Left ventricle myocardium superior (tissue), 1 donor: ENCODE measurements around the gene CFAP299. TPM values are rescaled to one million over a fixed set of nuclear protein-coding genes. Genes with fewer than 3 reads are reported as not detected.

ENCODE experiments used
- ATAC-seq: fragments of 200-7000 bp; cut with Tn5 transposase; one replicate; pipeline ENCODE4 v1.9.1; 2020; ENCODE audit warnings: mild to moderate bottlenecking, moderate library complexity
- DNase-seq: peaks from one replicate; pipeline ENCODE4 v3.0.0-alpha.2; 2020
- intact Hi-C: fragments of 100-400 bp; cut with micrococcal nuclease; formaldehyde crosslinking; loops from one replicate; pipeline ENCODE4 v1.11.0; 2022
- total RNA-seq: library from RNA; stranded (reverse); fragmentation: NEBNext Ultra II Directional; extraction: Animal tissue kit (Norgen Biotek cat#: 25700); gene quantifications from one replicate; pipeline ENCODE4 v1.2.1, GENCODE V29; 2021
- donor health status: DM: no; HTN: yes; CAD: no; lungs with severe emphysema.

CFAP299 gene
- total RNA-seq, 1 donor from 2014 or later, result not detected

DNA sequence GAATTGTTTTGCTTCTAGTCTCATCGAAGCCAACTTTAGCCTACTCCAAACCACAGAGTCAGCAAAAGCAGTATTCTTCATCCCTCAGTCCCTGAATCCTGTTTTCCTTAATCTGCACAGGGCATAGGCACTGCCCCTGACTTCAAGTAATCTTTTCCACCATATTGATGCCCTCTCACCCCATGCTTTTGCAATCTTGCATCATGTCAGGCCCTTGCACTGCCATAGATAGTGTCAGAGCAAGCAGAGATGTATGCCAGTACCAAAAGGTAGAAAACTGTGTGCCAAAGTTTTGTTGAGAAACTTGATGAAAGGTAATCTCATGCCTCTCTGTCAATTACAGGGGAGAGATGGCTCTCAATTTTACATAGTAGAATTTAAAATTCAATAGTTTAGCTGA lies 131.1 kb downstream of the CFAP299 start:
- no peak for ATAC-seq
- intact Hi-C loops, result no loop called here

DNA sequence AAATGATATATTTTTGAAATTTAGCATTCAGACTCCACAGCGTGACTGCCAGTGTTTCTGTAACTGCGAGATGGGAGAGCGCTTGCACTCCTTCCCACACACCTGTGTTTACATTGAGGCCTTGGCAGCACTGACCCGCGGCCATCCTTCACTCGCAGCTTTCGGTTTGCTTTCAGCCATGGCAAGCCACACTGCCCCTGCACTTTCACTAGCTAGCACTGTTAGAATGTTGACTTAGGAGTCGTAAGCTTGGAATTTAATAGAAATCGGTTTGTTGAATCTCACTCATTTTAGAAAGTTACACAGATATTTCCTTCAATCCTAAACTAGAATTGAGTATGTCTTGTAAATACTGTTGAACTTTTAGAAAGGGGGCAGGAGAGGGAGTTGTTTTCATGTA lies 136.2 kb downstream of the CFAP299 start:
- no peak for ATAC-seq
- intact Hi-C loops, result no loop called here

More for the DNA sequence above, 131.1 kb downstream of the CFAP299 start:
- DNase-seq, result no peak

DNA sequence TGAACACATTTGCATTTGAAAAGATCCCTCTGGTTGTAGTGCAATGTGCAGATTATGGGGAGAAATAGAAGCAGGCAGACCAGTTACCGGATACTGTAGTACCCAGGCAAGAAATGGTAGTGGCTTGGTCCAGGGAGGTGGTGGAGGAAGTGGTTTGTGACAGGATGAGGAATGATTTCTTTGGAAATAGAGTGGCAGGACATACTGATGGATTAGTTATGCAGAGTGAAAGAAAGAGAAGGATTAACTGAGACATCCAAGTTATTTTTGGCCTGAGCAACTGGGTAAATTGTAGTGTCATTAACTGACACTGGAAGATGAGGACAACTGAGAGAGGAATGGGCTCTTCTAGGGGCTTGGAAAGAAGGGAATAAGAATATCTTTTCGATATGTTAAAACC lies 139.7 kb downstream of the CFAP299 start:
- ATAC-seq (no peak), DNase-seq (no peak)
- intact Hi-C loops, result no loop called here

More for the DNA sequence above, 136.2 kb downstream of the CFAP299 start:
- DNase-seq, result no peak

DNA sequence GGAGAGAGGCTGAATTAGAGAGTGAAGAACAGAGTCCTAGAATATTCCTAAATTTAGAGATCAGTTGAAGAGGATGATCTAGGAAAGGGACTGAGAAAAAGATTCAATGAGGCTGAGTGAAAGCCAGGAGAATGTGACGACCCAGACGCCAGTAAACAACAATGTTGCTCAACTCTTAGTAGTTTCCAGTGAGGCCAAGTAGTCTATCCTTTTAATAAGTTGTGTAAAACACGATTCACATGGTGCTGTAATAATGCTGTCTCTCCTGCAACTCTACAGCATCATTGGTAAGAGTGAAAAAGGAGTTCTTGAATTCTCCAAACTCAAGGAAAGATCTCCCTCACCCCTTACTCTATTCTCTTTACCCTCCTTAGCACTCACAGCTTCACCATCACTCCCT lies 140.3 kb downstream of the CFAP299 start:
- DNase-seq (no peak), ATAC-seq (no peak)
- intact Hi-C loops, result no loop called here

DNA sequence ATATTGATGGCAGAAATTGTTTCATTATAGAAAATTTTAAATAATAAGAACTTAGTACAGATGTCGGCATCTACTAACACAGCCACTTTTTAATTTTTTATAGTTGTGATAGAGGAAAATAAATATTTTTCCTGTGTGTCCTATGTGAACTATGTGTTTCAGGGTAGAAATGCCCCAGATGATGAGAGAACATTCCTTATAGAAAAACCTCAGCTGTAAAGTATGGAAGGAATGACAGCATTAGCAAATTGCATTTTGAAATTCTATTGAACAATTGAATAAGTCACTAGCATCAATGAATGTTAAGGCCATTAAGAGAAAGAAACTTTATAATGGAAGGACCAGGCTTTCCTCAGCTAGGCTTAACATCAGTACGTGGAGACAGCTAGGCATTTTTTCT lies 149.2 kb downstream of the CFAP299 start:
- no peak for DNase-seq
- intact Hi-C loops, result no loop called here
- ATAC-seq, result no peak

DNA sequence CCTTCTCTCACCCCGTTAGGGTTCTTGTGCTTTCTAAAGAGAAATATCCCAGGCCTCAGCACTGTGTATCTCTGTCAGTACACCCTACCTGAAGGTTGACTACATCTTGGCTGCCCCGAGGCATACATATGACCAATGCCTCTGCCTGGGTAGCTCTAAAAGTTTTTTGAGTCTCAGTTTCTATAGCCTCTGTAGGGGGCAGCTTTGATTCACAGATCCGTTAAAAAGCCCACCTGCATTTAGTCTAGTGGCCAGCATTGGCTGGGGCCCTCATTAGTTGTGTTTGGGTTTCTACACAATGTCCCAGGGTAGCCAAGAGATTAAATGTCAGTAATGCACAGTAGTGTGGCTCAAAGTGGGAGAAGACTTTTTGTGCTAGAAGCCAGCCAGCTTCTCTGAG lies 151.1 kb downstream of the CFAP299 start:
- intact Hi-C loops, result no loop called here
- ATAC-seq (no peak), DNase-seq (no peak)

DNA sequence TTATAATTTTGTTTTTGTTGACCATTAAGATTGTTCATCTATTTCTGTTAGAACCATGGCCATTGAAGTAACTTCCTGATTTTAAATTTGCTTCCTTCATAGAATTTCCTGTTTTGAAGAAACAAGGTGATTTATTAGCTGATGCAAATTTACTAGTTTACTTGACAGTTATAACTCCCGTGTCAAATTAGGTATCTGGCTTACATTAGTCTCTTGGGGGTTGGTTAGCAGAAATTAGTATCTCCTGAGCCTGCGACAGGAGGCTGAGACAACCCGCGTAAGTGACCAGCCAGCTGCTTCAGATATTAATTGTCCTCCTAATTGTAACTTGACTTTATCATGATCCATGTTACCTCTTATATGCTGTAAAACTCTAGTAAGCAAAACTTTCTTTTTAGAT lies 154.3 kb downstream of the CFAP299 start:
- intact Hi-C loops, result no loop called here
- no peak for ATAC-seq
- no peak for DNase-seq

DNA sequence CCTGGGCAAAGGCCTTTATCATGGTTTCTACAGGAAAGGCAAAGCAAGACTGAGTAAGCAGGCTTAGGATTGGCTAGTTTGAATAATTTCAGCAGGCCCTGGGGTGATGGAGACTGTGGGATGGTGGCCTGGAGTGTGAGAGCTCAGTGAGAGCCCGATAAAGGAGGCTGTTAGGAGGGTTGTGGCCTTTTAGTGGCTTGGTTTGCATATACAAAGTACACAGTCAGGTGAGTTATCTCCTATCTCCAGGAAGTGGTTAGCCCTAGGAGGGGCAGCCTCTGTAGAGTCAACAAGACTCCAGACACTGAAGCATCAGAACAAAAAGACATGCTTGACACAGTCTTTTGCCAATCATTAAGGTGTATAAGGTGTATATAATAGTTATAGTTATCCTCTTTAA lies 157.2 kb downstream of the CFAP299 start:
- ATAC-seq (no peak), DNase-seq (no peak)
- intact Hi-C loops, result no loop called here

DNA sequence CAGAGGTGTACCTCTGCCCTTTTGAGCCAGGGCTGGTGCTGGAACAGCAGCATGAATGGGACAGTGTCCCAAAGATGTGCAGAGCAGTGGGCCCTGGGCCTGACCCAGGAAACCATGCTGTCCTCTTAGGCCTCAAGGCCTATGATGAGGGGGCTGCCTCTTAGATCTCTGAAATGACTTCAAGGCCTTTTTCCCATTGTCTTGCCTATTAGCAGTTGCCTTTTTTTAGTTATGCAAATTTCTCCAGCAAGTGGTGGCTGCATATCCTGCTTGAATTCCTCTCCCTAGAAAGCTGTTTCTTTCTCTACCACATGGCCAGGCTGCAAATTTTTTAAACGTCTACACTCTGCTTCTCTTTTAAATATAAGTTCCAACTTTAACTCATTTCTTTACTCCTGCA lies 160.3 kb downstream of the CFAP299 start:
- intact Hi-C loops, result no loop called here
- DNase-seq (no peak), ATAC-seq (no peak)

DNA sequence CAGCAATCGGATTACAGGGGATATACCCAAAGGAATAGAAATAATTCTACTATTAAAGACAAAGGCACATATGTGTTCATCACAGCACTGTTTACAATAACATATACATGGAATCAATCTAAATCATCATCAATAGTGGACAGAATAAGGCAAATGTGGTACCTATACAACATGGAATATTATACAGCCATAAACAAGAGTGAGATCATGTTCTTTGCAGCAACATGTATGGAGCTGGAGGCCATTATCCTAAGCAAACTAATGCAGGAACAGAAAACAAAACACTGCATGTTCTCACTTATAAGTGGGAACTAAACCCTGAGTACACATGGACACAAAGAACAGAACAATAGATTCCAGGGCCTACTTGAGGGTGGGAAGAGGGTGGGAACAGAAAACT lies 163.2 kb downstream of the CFAP299 start:
- no peak for ATAC-seq
- no peak for DNase-seq
- intact Hi-C loops, result no loop called here

DNA sequence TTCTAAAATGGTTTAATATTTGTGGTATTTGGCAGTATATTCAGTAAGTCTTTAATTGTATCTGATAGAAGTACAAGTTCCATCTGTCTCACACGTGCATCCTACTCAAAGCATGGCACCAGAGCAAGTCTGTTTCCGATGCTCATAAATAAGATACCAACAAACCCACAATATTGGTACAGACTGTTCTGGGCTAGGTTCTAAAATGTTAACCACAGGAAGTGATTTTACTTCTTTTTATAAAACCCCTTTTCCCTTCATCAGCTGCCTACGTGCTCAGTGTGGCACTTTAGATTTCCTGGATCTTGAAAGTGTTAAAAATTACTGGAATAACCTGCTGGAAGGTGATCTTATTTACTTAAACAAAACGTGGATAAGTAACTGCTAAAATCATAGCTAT lies 165.1 kb downstream of the CFAP299 start:
- ATAC-seq, result no peak
- intact Hi-C loops, result no loop called here
- DNase-seq, result no peak

DNA sequence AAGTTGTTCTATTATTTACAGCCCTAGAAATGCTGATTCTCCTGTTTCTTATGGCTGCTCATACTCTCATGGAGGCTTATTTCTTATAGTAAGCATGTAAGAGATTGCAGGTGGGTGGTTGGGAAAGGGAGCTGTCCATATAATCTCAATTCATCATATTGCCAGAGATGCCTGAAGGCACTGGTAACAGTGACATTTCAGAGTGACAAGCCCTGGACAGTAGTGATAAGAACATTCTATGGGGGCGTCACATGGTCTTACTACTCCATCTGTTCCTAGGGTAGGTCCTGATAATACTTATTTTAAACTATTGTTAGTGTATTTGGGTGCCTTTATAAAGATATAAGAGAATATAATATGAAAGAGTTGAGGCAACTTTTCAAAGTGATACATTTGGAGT lies 171.5 kb downstream of the CFAP299 start:
- no peak for ATAC-seq
- intact Hi-C loops, result no loop called here

DNA sequence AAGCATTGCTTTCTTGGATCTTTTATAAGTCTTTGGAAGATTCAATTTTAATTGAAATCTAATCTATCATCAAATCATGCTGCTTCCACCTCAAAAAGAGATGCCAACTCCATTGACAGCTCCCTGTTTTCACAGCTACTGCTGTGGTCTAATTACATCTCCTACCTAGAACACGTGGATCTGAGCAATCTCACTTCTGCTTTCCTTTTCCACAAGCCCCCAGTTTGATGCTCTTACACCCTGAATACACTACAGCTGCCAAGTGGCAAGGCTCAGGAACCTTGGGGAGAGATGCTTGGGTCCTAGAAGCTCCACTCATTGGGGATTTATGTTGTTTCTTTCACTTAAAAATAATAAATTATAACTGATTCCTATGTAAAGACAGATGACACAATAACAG lies 172.0 kb downstream of the CFAP299 start:
- DNase-seq, result no peak
- no peak for ATAC-seq
- intact Hi-C loops, result no loop called here

More for the DNA sequence above, 171.5 kb downstream of the CFAP299 start:
- no peak for DNase-seq

DNA sequence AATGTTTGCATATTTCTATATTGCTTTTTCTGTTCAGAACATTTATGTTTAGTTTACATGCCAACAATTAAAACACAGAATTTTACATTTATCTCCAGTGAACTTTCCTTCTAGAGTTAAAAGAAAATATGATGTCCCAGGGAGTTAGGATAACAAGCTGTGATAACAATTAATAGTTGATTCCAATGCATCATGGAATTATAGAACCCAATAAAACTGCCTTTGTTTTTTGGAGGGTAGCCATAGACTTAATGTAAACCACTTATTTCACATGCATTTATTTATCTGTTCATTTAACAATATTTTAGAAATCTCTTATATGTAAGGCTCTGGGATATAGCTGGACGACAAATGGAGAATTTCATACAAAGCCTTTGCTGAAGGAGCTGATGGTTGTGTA lies 180.0 kb downstream of the CFAP299 start:
- intact Hi-C loops, result no loop called here
- no peak for DNase-seq
- ATAC-seq, result no peak

DNA sequence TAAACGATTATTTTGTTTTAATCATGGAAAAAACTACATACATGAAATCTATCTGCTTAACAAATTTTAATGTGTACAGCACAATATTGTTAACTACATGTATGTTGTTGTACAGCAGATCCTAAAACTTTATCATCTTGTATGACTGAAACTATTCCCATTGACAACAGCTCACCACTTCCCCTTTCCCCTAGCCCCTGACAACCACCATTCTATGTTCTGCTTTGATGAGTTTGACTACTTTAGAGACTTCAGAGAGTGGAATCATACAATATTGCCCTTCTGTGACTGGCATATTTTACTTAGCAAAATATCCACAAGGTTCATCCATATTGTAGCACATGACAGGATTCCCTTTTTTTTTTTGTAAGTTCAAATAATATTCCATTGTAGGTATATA lies 185.9 kb downstream of the CFAP299 start:
- intact Hi-C loops, result no loop called here
- no peak for ATAC-seq
- no peak for DNase-seq

DNA sequence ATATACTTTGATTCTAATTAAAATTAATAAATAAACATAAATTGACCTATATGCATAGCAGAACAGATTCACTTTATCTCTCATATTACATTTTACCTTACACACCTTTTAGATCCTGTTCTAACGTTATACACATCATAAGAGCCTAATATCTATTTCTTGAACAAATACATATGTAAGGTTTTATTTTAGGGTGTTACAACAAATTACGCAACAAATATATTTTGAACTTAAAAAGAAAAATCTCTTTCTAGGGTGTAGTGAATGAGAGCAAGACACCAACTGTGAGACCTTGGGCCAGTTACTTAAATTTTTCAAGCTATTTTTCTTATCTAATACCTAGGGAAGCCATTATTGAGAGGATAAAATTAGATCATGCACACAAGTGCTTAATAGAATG lies 191.2 kb downstream of the CFAP299 start:
- no peak for ATAC-seq
- no peak for DNase-seq
- intact Hi-C loops, result no loop called here

DNA sequence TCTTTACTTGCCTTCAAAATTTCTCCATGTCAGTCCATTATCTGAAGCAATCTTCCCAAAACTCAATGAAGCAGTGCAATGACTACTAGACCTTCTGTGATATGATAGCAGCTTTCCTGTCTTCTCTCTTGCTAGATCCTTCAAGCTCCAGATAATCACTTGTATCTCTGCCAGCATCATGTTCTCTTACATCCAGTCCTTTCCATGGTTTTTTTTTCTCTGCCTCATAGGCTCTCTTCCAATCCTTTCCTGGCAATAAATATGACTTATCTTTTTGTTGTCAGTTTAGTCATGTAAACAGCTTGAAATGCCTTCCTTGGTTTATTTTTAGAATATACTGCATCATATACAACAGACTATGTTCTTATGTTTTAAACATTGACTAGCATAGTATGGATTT lies 193.5 kb downstream of the CFAP299 start:
- intact Hi-C loops, result no loop called here
- ATAC-seq, result no peak
- DNase-seq, result no peak

DNA sequence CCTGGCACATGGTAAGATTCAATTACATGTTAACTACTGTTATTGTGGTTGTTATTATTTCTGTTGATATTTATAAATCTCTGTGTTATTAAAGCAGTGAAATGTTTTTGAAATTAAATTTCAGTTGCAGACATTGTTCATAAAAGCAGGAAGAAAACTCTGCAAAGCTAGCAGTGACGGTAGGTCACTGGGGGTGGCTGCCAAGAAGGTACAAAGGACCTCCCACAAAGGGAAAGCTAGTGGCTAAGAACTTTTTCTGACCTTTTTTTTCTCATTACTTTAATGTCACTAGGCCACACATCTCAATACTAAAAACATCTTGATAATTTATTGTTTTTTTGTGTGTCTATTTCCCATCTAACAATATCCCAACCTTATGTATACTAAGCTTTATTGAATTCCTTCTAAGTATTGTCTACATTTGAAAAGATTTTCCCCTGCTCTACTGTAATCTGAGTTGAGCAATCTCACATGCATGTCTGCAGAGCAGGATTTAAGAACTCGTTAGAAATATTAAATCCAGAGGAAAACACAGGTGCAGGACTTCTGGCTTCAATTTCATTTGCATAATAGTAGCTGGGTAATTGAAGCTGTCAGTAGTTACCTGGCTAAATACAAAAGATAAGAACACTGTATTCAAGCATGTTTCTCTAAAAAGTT lies 197.3 kb downstream of the CFAP299 start:
- DNase-seq (no peak), ATAC-seq (no peak)
- intact Hi-C loops, result no loop called here

DNA sequence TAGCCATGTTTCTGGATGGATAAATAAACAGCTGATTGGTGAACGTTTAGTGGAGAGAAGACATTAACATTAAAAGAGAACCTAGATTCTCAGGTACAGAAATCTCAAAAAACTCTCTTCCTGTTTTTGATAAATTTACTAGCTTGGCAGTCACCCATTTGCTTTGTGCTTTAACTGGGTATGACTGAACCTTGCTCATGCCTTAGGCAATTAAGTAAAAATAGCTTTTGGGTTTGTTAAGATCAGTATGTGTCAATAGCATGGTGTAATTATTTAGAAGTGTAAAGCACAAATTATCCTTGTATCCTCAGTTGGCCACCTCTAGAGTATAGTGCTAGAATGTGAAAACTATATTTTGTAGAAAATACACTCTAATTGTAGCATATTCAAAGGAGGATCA lies 200.0 kb downstream of the CFAP299 start:
- ATAC-seq (no peak), DNase-seq (no peak)
- intact Hi-C loops, result no loop called here

DNA sequence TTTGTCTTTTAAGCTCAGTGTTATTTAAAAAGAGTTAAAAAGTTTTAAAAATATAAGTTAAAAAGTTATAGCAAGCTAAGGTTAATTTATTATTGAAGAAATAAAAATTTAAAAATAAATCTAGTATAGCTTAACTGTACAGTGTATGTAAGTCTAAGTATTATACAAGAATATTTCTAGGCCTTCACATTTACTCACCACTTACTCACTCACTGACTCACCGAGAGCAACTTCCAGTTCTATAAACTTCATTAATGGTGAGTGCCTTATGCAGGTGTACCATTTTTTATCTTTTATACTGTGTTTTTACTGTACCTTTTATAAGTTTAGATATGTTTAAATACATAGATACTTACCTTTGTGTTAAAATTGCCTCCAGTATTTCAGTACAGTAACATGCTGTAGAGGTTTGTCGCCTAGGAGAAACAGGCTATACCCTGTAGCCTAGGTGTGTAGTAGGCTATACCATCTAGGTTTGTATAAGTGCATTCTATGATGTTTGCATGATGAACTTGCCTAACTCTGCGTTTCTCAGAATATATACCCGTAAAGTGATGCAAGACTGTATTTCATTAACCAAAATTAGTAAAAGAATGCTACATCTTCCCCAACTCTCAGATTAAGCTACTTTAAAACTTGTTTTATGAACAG lies 202.9 kb downstream of the CFAP299 start:
- intact Hi-C loops, result no loop called here
- no peak for DNase-seq
- no peak for ATAC-seq

DNA sequence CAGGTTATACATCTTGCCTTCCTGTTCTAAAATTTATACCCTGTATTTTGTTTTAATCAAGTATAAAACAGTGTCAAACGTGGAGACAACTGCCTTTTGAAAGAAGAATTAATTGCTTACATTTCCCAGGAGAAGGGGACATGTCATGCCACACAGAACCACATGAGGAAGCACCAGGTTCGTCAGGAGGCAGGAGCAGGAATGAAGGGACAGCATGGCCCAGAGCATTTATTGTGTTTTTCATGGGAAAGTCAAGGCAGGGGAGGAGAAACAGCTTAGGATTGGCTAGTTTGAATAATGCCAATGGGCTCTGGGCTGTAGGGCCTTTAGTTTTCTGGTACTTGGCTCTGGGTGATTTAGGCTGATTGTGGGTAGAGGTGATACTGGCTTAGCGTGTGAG lies 203.7 kb downstream of the CFAP299 start:
- DNase-seq (no peak), ATAC-seq (no peak)
- intact Hi-C loops, result no loop called here
